ENCODE data around the gene HUS1.
"Not testable (repeated sequence)": the region's sequence is repeated elsewhere in the genome, so short reads cannot be mapped to it uniquely, and the experiment has no call there.

The HUS1 gene

GRCh38 chr7:47923081-47923875 is 56.1 kb downstream of the HUS1 start:
- DNase-seq (ENCODE audit: low spot score) = not testable (repeated sequence)

DNA sequence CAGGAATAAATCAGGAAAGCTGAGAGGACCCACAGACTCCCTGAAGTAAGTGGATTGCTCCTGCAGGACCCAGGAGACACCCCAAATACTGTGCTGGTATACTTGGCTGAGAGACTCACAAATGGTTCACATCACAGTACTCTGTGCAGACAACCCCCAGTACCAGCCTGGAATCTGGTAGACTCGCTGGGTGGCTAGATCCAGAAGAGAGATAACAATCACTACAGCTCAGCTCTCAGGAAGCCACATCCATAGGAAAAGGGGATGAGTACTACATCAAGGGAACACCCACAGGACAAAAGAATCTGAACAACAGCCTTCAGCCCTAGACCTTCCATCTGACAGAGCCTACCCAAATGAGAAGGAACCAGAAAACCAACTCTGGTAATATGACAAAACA is 62.9 kb downstream of the HUS1 start:
- DNase-seq (ENCODE audit: low spot score) = not testable (repeated sequence)

DNA sequence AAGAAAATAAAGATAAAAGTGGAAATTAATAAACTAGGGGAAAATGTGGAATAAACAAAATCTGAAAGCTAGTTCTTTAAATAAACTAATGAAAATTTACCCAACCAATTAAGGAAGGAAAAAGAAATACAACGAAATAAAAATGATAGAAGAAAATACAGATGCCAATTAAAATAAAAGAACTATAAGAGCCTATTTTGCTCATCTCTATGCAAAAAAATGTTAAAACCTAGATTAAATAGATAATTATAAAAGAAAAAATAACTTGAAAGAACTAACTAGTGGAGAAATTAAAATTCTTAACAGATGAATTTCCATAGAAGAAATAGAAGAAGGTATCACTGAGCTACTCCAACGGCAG is 63.8 kb downstream of the HUS1 start:
- no peak for DNase-seq (ENCODE audit: low spot score)

DNA sequence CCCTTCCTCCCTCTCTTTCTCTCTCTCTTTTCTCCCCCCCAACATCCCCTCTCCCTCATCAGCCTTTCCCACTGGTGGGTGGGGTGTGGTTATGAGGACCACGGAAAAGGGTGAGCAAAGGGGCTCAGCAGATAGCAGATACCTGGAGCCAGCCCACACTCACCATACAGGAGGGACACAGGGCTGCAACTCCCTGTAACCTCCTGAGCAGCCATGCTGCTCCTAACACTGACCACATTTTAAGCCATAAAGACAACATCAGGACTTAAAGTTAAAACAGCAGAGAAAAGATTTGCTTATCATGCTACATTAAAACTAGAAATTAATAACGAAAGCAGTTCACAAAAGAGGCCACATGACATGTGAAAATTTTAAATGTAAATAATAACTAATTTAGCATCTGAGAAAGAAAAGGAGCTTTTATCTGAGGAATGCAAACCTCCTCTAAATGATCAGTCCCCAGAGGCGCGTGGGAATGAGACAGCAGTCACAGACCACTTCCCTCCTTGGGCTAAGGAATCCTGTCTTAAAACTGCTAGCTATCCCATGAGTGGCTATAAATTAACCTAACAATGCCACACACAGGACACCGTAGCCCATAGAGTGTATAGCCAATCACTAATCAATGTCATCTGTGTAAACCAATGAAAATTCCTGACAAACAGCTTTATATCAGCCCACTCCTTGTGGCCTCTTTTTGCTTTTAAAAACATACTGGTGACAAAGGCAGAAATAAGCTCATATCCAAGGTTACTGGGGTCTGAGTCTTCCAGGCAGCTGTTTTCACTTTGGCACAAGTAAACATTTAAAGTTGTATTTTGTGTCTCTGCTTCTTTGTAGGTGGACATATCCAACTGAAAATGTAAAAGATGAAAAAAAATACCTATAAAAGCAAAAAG is 64.4 kb downstream of the HUS1 start:
- DNase-seq (ENCODE audit: low spot score) = no peak

All from germinal center (tissue), 1 donor.